SK-N-SH (cell line): Measurements from ENCODE around the gene COLQ.

Experiments used
- CHD2 ChIP-seq: fragments of 150-350 bp; IDR thresholded peaks from 2 replicates; pipeline ENCODE4 v1.6.1; 2018; ENCODE audit warnings: low read length; ENCODE audit not compliant: partially characterized antibody
- CTCF ChIP-seq: fragments of 200-600 bp; sonication (generic); IDR thresholded peaks from 2 replicates; pipeline ENCODE4 v1.6.1; 2017; ENCODE audit warnings: antibody characterized with exemption, mild to moderate bottlenecking, moderate library complexity
- FOXM1 ChIP-seq: IDR thresholded peaks from 2 replicates; pipeline ENCODE4 v1.4.0; 2012; ENCODE audit warnings: low read depth, mild to moderate bottlenecking
- MAX ChIP-seq: IDR thresholded peaks from 2 replicates; pipeline ENCODE4 v1.4.0; 2012; ENCODE audit warnings: low read depth
- MXI1 ChIP-seq: IDR thresholded peaks from 2 replicates; pipeline ENCODE4 v1.6.1; 2012; ENCODE audit warnings: mild to moderate bottlenecking, low read depth, low read length, improper control_type of control experiment
- RAD21 ChIP-seq: IDR thresholded peaks from 2 replicates; pipeline ENCODE4 v1.6.1; 2012; ENCODE audit warnings: mild to moderate bottlenecking, low read length
- TAF1 ChIP-seq: IDR thresholded peaks from 2 replicates; pipeline ENCODE4 v1.6.1; 2012; ENCODE audit warnings: low read depth, mild to moderate bottlenecking, low read length, moderate library complexity, borderline replicate concordance
- YY1 ChIP-seq: IDR thresholded peaks from 2 replicates; pipeline ENCODE4 v1.4.0; 2012; ENCODE audit warnings: low read depth, mild to moderate bottlenecking

- no peak for TF ChIP-seq FOXM1
- no peak for TF ChIP-seq RAD21
- TF ChIP-seq CTCF = no peak
- TF ChIP-seq YY1 = no peak
- TF ChIP-seq CHD2 = no peak
- no peak for TF ChIP-seq MXI1
- TF ChIP-seq MAX = no peak
- no peak for TF ChIP-seq TAF1
These were observed 119.6 kb downstream of the COLQ start for GRCh38 chr3:15401936-15402335.
